Calu3 (cell line): ENCODE measurements around the gene VPS50. TPM values are rescaled to one million over a fixed set of nuclear protein-coding genes. Genes with fewer than 3 reads are reported as not detected.

Experiments used
- BruUV-seq: library from RNA; stranded (reverse); fragments of 400-500 nt; replicated peaks from 2 replicates; lab custom pipeline; 2021; lab: Mats Ljungman, UMichigan
- CTCF ChIA-PET: fragments of 300-600 bp; sonication (Branson Sonifier 250); formaldehyde crosslinking; loops from one replicate; lab custom pipeline; 2022; ENCODE audit warnings: antibody characterized with exemption; lab: Charles Lee
- DNase-seq: peaks from one replicate; pipeline ENCODE4 v3.0.0; 2022
- H3K27ac Mint-ChIP-seq: one replicate; pipeline ENCODE4 v1.8.0; 2022; ENCODE audit warnings: mixed read lengths; ENCODE audit not compliant: unreplicated experiment
- H3K27me3 Mint-ChIP-seq: one replicate; pipeline ENCODE4 v1.8.0; 2022; ENCODE audit warnings: mixed read lengths; ENCODE audit not compliant: unreplicated experiment
- H3K36me3 Mint-ChIP-seq: one replicate; pipeline ENCODE4 v1.8.0; 2022; ENCODE audit warnings: mild to moderate bottlenecking, moderate library complexity, mixed read lengths; ENCODE audit not compliant: insufficient read depth, unreplicated experiment
- H3K4me1 Mint-ChIP-seq: one replicate; pipeline ENCODE4 v1.8.0; 2022; ENCODE audit warnings: mild to moderate bottlenecking, low read depth, mixed read lengths; ENCODE audit not compliant: unreplicated experiment
- H3K4me3 Mint-ChIP-seq: one replicate; pipeline ENCODE4 v1.8.0; 2022; ENCODE audit warnings: mild to moderate bottlenecking, low read depth, moderate library complexity, mixed read lengths; ENCODE audit not compliant: unreplicated experiment
- H3K9me3 Mint-ChIP-seq: one replicate; pipeline ENCODE4 v1.8.0; 2022; ENCODE audit warnings: low read depth, mixed read lengths; ENCODE audit not compliant: unreplicated experiment
- CTCF ChIP-seq: fragments of 200-600 bp; IDR thresholded peaks from one replicate; pipeline ENCODE4 v1.8.0; 2022; ENCODE audit warnings: antibody characterized with exemption; ENCODE audit not compliant: unreplicated experiment
- intact Hi-C: fragments of 100-400 bp; cut with micrococcal nuclease; formaldehyde crosslinking; loops from one replicate; pipeline ENCODE4 v1.10.0; 2022; ENCODE audit not compliant: unreplicated experiment
- total RNA-seq: library from RNA; stranded (reverse); gene quantifications from 2 replicates; pipeline ENCODE4 v1.2.3, GENCODE V29; 2022

Gene VPS50
- total RNA-seq, 1 experiment from 2014 or later, result 36.9 TPM

GRCh38 chr7:93409324-93409723 is 177.2 kb downstream of the VPS50 start:
- TF ChIP-seq CTCF, result no peak
- no peak overlapping the region for H3K27ac Mint-ChIP-seq
- CTCF ChIA-PET, result no interaction called here
- no peak for DNase-seq
- peaks cover 3% of the 10 kb centered on the region for H3K4me1 Mint-ChIP-seq
- H3K9me3 Mint-ChIP-seq, result peaks cover 3% of the 10 kb centered on the region
- BruUV-seq, result no TSS peak
- H3K27me3 Mint-ChIP-seq, result peaks cover 14% of the 10 kb centered on the region
- intact Hi-C loops, result no loop called here
- no peaks in the 10 kb centered on the region for H3K36me3 Mint-ChIP-seq
- H3K4me3 Mint-ChIP-seq, result no peak overlapping the region

Other genes with a start within 250 kb of the VPS50 start
- 74.8 and 167 TPM in 2 replicates for gene SAMD9, start 114.4 kb upstream of the VPS50 start, total RNA-seq
- gene SAMD9L, start 84.0 kb upstream of the VPS50 start, total RNA-seq, result 25.9 and 60.8 TPM in 2 replicates
- not detected in 2 replicates for gene HEPACAM2, start 5.9 kb upstream of the VPS50 start, total RNA-seq